Left colon (tissue), 2 donors: Measurements from ENCODE around the gene MBL2. TPM values are rescaled to one million over a fixed set of nuclear protein-coding genes. Genes with fewer than 3 reads are reported as not detected.
A peak's percentile ranks its signal among the peaks of the same experiment; 100 is the strongest.

Experiments
- ATAC-seq: fragments of 200-7000 bp; cut with Tn5 transposase; one replicate; pipeline ENCODE4 v1.9.1; 2020; ENCODE audit warnings: mild to moderate bottlenecking, moderate library complexity
- DNase-seq, 2 donors: peaks; one replicate each; pipeline ENCODE4 v3.0.0-alpha.2; 2020
- intact Hi-C, 2 donors: fragments of 100-400 bp; cut with DNase I in 1 of 2; cut with micrococcal nuclease in 1 of 2; formaldehyde crosslinking; loops; one replicate each; pipeline versions ENCODE4 v1.11.2 to v1.14.0; 2022; cut with DNase I, micrococcal nuclease
- long read RNA-seq: library from polyadenylated mRNA; unstranded; transcript quantifications from one replicate; pipeline ENCODE4 v2.0.0, GENCODE V29; 2021
- total RNA-seq, 2 donors: library from RNA; stranded (reverse); fragmentation: NEBNext Ultra II Directional; extraction: Animal tissue kit (Norgen Biotek cat#: 25700); gene quantifications; one replicate each; pipeline ENCODE4 v1.2.1, GENCODE V29; 2021
- donor health status: DM: no; HTN: no; CAD: no.
- donor health status: DM: yes; HTN: yes; CAD: no.

Gene MBL2
- total RNA-seq = not detected
- long read RNA-seq = 0 reads

DNA sequence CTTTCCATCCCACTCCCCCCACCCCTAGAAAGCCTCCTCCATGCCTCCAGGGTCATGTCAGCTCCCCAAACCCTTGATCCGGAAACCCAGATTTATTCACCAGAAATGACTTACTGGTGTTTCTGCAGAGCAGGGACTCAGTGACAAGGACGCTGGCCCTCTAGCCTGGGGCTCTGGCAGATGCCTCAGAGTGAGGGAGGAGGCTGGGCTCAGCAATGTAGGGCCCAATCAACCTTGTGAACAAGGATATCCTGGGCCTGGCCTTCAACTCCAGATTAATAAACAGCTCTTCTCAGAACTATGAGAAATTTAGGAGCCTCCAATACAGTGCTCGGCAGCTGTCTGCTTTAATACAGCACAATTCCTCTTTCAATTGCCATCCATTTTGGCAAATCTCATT, at the start of gene MBL2:
Gene MBL2 (minus strand): TSS at position 162 of the 400 bp plus-strand sequence. CDS start 1,149 bp downstream, outside the sequence.
- intact Hi-C loops = no loop called here
- DNase-seq (no peak), ATAC-seq (no peak)

DNA sequence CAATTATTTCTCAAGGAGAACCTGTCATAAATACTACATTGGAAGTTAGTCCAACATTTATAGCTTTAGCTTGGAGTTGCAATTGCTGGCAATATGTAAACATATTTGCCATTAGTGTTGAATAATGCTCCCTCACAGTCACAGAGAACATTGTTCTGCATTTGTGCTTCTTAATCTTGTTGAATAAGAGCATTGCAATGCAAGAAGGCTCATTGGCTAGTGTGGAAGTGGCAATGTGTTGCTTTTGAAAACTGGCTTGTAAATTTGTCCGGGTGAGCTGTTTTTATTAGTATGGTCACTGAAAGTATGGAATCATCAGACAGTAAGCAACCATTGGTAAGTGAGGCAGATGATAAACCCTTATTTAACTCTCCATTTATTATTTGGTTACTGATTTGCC, 47.7 kb upstream of the MBL2 start:
- no peak for DNase-seq
- no peak for ATAC-seq
- intact Hi-C loops = no loop called here

DNA sequence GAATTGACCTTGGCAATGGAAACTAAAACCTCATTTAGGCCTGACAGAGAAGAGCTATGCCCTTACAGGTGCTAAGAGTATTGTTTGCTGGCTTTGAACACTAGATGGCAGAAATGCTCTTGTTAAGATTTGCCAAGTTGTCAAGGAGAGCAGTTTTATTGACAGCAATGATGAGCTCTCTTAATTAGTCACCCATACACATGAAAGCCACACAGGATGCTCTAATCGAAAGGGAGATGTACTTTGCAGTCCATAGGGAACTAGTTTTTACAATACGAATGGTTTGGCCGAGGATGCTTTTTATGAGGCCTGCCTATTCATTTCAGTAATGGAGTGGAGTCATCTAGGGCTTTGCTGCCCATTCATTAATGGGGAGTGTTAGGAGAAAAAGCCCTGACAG, 45.4 kb upstream of the MBL2 start:
- intact Hi-C loops = no loop called here
- peak; percentile 60 for ATAC-seq
- DNase-seq = no peak

DNA sequence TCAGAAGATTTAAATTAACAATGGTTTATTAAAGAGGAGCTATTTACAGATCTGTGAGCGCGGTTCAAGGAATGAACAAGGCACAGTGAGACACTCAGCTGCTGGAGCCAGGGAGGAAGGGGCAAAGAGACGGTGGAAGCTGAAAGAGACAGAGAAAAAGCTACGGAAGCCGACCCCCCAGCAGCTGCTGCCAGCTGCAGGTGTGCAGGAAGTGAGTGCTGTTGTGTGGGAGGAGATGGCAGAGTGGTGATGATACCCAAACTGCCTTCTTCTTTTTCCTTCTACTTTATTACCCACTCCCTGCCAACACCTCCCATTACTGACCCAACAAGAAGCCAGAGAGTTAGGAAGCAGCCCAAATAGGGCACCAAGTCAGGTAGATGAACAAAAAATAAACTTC, 41.9 kb upstream of the MBL2 start:
- ATAC-seq (no peak), DNase-seq (no peak)
- intact Hi-C loops = no loop called here

DNA sequence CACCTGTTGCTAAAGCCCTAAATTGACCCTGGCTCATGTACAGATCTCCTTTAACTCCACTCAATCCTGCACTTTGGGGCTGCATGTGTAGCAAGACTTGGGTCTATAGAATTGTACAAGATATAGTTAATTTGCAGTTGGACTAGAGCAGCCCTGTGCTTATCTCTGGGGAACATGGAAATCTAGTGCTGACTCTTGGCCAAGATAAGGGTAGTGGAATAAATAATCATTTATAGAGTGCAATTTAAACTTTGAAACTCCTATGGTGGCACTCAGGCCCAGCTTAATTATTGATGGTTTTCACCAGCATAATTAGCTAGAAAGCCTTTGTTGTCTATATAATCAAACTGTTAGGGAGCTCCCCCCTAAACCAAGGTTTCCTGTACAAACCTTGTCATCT, 39.2 kb upstream of the MBL2 start:
- intact Hi-C loops = no loop called here

DNA sequence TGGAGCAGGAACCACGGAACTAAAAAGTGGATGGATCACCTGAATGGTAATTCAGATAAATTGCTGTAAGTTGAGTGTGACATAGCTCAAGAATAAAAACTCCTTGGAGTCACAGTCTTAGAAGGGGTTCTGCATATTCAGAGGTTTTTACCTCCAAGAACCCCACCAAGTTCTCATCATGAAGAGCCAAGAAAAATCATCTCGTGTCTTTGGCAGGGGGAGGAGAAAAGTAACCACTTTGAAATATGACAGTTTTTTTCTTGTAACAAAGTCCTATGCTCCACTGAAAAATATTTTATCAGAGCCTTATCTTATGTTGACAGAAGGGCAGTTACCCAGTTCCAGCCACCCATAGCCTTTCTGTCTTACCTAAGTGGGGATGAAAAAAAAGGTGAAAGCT, 38.2 kb upstream of the MBL2 start:
- DNase-seq = no peak
- ATAC-seq = no peak

More for the DNA sequence above, 39.2 kb upstream of the MBL2 start:
- no peak for DNase-seq
- ATAC-seq = no peak

DNA sequence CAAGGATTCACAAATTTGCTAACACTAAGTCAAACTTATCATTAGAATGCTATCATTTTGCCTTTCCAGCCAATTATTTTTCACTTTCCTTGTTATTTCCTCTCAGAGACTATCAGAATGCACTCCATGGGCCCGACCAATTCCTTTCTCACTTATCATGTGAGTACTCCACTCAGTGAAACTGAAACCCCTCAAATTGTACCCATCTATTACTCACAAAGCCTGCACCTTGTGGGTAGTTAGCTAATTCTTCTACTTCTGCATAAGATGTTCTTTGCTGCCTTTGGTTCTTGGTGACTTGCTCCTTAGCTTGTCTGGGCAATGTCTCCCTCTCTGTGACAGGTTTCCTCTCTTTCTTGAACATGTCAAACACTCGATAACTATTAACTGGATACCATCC, 35.2 kb upstream of the MBL2 start:
- DNase-seq = no peak
- ATAC-seq = no peak
- intact Hi-C loops = no loop called here

More for the DNA sequence above, 38.2 kb upstream of the MBL2 start:
- intact Hi-C loops = no loop called here

DNA sequence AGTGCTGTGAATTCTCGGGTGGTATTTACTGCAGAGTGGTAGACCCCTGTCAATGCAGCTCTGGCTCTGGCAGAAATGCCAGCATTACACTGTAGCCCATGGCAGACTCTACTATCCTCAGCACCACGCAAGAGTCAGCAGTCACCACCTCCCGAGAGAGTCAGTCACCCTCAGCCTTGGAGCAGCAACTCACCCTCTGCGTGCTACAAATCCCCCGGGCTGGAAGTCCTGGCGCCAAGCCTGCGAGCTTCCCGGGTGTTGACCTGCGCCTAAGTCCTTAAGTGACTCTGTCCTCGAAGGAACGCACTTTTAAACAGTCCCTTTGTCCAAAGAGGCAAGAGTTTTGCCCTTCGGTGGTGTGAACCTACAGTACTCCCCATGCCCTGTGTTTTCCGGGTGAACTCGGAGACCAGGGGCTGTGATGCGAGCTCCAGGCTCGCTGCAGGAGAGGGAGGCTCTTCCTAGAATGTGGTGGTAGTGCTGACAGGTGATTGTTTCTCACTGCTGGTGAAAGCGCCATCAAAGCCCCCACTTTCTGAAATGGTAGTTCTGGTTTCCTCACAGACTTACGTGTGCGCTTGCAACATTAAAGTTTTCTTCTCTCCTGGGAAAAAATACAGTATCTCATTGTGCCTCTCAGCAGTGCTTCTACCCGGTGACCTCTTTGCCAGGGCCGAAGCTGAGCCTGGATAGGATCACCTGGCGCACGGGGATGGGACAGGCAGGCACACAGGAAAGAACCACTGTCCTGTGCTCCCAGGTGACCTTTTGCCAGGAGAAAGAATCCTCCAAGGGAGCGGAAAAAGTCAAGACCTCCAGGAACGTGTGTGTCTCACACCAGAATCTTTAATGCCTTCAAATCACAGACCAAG, 33.1 kb upstream of the MBL2 start:
- DNase-seq (no peak), ATAC-seq (no peak)
- intact Hi-C loops = no loop called here

DNA sequence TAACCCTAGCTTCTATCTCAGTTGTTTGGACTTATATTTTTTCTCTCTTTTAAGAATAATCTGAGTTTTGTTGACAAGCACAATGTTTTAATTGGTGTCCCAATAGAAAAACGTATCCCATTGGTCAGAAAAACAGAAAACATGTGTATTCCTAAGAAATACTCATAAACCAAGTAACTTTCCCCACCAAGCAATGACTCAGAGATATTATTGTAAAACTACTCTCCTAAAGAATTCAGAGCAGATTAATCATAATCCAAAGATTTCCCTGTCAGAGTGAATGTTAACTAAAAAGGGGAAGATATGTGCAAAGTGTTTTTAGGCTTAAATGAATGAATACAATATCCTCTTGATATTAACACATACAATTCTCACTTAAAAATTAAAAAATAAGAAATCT, 29.4 kb upstream of the MBL2 start:
- DNase-seq (no peak), ATAC-seq (no peak)
- intact Hi-C loops = no loop called here

DNA sequence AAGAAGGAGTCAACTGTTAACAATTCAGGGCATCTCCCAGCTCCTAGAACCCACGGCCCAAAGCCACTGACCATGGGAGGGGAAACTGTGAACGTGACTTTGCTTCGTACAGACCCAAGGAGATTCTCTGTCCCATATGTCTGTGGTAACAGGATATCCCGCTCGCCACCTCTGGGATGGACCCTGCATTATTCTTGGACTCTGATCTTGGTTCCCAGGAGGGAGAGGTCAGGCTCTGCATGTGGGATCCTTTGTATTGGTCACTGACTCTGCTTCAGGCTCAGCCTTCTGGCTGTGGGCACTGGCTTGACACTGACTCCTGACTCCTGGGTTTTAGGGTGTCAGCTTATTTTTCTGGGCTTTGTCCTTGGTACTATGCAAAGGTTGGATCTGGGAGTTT, 13.5 kb upstream of the MBL2 start:
- no peak for DNase-seq
- no peak for ATAC-seq
- intact Hi-C loops = no loop called here

DNA sequence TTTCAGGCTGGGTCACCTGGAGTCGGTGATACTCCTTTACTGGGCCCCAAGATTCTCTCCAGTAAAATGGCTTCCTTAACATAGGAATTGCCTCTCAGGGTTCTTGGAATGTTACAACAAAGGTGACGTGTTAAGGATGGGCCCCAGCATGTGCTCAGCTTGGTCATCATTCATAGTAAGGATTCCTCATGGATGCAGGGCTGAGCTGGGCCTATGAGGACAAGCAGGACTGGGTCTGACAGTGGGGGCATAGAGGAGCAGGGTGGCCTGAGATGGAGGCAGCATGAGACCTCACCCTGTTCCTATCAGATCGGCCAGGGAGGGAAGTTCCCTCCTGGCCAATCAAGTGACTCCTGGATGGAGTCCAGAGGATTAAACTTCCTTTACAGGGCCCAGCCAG, 12.8 kb upstream of the MBL2 start:
- DNase-seq = no peak
- ATAC-seq = no peak
- intact Hi-C loops = no loop called here

DNA sequence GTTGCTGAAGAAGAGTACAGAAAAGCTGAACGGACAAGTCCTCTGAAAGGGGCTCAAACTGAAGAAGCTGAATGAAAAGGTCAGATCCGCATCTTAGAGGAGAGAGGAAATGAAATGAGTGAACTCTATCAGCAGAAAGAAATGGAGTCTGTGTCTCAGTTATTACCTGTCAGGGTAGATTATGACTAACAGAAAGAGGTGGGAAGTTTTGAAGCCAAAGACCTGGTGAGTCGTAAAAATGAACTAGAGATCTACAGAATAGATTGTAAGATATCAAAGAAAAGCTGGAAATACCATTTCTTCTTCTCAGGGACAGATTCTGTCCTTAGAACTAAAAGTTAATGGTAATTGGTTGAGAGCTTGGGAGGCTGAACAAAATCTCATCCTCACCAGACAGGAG, 11.1 kb upstream of the MBL2 start:
- intact Hi-C loops = no loop called here
- ATAC-seq (no peak), DNase-seq (no peak)

DNA sequence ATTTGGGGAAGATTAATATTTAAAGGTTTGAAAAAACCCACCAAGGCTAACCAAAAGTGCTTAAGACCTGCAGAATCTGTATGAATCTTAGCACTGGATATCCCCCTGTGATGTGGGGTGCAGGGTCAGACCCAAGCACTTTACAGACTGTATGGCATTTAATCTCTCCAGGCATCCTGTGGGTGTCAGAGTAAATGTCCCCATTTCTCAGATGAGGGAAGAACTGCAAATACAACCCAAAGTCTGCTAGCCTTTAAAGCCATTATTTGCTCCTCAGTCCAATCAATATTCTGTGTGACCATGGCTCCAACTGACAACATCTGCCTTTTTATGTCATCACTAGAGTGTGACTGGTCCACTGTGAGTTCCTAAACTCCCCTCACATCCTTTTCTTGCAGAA, 10.0 kb upstream of the MBL2 start:
- no peak for DNase-seq
- ATAC-seq = no peak
- intact Hi-C loops = no loop called here

DNA sequence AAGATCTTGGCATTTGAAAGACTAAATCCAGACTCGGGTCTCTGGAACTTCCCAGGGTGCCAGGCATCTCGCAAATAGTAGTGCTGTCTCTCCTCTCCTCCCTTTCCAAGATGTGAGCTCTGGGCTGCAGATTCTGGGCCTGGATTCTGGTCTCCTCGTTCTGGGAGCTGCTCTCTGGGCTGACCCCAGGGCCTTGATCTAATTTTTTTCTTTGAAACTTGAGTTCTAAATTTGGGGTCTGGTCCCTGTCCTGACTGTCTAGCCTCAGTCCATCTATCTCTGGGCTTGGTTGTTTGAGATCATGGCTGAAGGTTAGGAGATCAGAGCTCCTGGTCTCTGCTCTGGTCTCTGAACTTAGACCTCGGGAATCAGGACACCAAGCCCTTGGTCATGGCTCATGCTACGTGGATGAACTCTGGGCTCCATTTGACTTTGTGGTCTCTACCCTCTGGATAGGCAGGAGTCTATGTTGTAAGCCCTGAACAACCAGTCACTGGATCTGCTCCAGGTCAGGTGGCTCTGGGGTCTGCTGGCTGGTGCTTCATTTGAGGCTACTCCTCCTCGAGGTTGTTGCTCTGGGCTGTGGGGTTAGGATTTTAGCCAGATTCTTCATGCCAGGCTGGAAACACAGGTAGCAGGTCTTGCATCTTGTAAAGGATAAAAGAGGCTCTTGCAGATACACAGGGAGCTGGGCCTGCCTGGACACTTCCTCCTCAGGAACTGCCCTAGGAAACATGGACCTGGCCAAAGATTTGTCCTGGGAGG, 8.0 kb upstream of the MBL2 start:
- intact Hi-C loops = no loop called here
- DNase-seq (no peak), ATAC-seq (no peak)

DNA sequence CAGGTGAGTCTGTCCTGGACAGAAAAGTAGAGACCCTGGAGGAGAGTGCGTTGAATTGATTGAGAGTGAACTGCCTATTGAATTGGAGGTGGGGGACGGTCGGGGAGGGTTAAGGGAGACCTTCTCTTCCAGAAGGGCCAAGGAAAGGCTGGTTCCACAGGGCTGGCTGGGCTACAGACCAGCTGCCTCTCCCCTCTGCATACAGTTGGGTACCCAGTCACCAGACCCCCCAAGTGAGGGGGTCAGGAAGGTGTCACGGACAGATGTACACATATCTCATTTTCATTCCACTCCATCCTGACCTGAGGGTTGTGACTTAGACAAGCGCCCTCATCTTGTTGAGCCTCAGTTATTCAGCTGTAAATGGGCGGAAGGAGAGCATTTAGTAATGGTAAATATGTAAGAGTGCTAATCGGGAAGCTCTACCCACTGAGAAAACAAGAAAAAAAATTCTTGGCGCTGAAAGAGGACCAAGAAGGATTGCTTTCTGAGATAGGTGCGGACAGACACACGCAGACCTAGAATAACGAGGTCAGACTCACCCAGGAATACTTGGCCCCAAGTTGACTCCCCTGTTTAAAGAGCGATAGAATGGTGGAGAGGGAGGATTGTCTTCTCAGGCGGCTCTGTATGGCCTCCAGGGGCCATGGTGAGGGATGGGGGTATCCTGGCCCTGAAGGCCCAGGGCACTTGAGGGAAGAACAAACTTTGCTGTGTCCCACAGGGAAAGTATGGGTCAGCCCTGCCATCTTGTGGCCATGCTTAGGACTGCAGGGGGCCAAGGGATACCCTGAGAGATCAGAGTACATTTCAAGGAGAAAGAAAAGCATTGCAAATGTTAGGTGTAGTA, 7.2 kb upstream of the MBL2 start:
- intact Hi-C loops = no loop called here
- ATAC-seq (peak; percentile 75), DNase-seq (peak in 1 of 2 donors; percentile 59)

DNA sequence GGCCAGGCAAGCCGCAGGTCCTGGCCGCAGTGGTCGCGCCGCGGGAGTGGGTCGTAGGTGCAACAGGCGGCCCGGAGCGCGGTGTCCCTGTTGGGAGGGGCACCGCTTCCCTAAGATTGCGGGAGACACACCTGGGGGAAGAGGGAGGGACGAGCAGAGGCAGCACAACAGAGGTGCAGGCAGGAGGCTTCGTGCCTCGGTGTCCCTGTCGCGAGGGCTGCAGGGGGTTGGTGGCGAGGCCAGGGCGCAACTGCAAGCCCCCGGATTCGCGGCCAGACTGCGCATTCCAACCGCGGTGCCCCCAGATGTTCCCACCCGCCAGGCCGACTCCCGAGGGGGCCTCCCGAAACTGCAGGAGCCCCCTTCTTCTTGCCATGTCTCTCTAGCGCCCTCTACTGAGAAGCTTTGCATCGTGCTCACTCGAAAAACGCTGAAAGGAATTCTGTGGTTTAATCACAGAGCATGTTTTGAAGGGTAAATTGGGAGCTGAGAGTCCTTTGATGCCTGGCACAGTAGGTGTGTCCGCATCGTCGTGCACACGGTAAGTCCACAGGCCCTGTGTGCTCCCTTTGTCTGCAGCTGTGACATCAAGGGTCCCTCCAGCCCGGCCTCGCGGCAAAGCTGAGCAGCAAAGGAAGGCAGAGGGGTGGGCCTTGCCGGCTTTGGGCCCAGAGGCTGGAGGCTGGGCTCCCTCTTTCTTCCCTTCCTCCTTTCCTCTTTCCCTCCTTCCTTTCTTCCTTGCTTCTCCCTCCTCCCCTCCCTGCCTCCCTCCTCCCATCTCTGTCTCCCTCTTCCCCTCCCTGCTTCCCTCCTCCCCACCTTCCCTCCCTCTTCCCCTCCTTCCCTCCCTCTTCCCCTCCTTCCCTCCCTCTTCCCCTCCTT, 6.2 kb upstream of the MBL2 start:
- intact Hi-C loops = no loop called here
- no peak for ATAC-seq
- DNase-seq = no peak

DNA sequence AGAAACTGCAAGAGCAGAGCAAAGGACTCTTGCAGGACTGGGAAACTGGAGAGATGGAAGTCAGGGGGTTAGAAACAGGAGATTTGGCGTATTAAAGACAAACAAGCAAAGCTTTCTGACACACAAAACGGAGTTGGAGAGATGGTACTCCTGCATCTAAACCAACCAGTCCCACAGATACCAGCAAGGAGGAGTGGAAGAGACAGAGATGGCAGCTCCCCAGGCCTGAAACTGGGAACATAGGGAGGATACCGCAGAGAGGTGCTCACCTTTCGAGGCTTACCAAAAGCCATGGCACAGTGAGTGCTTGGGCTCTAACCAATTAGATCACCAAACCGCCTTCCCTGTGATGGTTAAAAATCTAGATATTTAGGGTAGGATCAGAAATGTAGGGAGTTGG, 4.8 kb upstream of the MBL2 start:
- ATAC-seq (no peak), DNase-seq (no peak)
- intact Hi-C loops = no loop called here

DNA sequence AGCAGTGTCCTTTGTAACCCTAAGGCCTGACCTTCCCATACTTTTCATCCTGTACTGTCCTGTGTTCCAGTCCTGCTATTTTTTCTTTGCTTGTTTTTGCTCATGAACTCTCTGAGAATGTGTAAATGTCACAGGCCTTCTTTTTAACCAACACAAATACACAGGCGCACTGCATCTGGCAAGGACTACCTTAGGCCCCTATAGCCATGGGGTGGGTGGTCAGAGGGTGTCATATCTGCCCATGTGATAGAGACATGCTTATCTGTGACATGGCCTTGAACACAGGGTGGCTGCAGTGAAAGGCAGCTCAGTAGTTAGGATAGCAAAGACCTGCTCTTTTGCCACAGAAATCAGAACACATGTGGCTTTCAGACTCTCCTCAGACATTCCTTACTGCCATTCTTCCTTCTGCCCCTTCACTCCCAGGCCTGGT, 3.9 kb upstream of the MBL2 start:
- no peak for DNase-seq
- no peak for ATAC-seq
- intact Hi-C loops = no loop called here
